Muscle layer of colon (tissue), 2 donors: Measurements from ENCODE around the gene LRSAM1.

Experiments
- H3K27ac ChIP-seq: one replicate; pipeline ENCODE4 v1.7.0; 2013; ENCODE audit warnings: low read depth, mild to moderate bottlenecking, low read length, moderate library complexity
- H3K27me3 ChIP-seq, 2 donors: one replicate each; pipeline ENCODE4 v1.7.0; 2013; ENCODE audit warnings: low read length in 2 of 2, mild to moderate bottlenecking in 2 of 2; ENCODE audit not compliant: insufficient read depth in 2 of 2, control insufficient read depth in 1 of 2
- H3K36me3 ChIP-seq: one replicate; pipeline ENCODE4 v1.7.0; 2013; ENCODE audit warnings: mild to moderate bottlenecking, low read length; ENCODE audit not compliant: insufficient read depth
- H3K4me1 ChIP-seq: one replicate; pipeline ENCODE4 v1.7.0; 2013; ENCODE audit warnings: mild to moderate bottlenecking, low read length; ENCODE audit not compliant: insufficient read depth
- H3K4me3 ChIP-seq, 2 donors: one replicate each; pipeline ENCODE4 v1.7.0; 2013; ENCODE audit warnings: low read length in 2 of 2, low read depth in 1 of 2, mild to moderate bottlenecking in 1 of 2, moderate library complexity in 1 of 2
- H3K9ac ChIP-seq: one replicate; pipeline ENCODE4 v1.7.0; 2013; ENCODE audit warnings: low read length
- H3K9me3 ChIP-seq: one replicate; pipeline ENCODE4 v1.7.0; 2013; ENCODE audit warnings: mild to moderate bottlenecking, low read length
- donor health status: abdominal sarcoma.
- donor health status: Adenocarcinoma of cecum.

Gene LRSAM1

DNA sequence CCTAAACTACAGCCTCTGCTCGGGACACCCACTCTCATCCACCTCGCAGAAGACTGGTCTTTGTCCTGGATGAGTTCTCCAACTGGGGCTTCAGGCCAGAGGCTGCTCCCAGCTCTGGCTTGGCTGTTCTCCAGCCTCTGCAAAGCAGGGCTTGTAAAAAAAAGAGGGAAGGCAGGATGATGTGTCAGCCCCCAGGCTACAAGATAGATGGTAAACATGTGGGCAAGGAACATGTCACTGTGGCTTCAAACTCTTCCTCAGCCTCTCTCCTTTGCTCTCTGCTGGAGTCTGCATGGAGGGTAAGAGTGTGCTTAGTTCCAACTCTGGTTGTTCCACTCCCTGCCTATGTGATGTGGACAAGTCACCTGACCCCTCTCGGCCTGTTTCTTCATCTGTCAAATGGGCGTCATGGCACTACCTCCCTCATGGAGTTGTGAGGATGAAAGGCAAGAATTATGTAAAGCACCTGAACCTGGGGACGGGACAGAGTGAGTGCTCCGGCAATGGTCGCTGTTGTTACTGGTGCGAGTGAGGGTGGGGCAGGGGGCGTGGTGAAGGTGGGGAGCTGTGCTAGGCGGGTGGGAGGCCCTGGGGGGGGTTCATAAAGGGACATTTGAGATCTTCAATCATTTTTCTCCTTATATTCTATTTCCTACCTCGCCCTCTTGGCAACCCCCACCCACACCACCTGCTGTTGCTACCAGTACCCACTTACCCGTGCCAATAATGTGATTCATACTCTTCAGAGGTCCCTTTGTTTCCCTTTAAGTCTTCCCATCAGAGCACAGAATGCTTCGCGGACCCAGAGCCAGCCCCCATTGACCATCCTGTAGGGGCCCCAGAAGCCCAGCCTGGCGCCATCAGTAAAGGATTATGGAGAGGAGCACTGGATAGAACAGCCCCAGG, 33.9 kb upstream of the LRSAM1 start:
- H3K4me1 ChIP-seq = peaks cover 37% of the 10 kb centered on the region
- no peaks in the 10 kb centered on the region for H3K27me3 ChIP-seq
- H3K9me3 ChIP-seq = no peaks in the 10 kb centered on the region
- no peak overlapping the region for H3K4me3 ChIP-seq
- H3K36me3 ChIP-seq = no peaks in the 10 kb centered on the region
- H3K9ac ChIP-seq = no peak overlapping the region
- H3K27ac ChIP-seq = peak overlapping the region; percentile 59

DNA sequence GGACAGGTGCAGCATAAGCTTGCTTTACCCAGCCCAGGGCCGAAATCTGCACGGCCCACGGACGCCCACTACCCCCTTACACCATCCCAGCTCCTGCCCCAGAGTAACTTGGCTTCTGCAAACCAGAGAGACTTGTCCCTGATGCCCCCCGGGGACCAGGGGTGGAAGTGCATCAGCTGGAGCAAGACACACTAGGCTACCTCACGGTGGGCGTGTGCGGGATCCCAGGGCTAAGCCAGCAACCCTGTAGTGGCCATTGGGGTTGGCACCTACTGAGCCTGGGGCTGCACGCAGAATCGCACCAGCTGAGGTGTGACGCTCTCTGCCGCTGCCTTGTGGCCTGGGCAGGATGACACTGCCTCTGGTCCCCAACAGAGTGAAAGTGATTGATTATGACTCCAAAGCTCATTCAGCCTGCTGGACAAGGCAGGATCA, 33.3 kb upstream of the LRSAM1 start:
- peaks cover 43% of the 10 kb centered on the region for H3K4me1 ChIP-seq
- no peak overlapping the region for H3K4me3 ChIP-seq
- H3K27me3 ChIP-seq = no peaks in the 10 kb centered on the region
- peak overlapping the region; percentile 59 for H3K27ac ChIP-seq
- no peaks in the 10 kb centered on the region for H3K36me3 ChIP-seq
- H3K9ac ChIP-seq = no peak overlapping the region
- no peaks in the 10 kb centered on the region for H3K9me3 ChIP-seq

DNA sequence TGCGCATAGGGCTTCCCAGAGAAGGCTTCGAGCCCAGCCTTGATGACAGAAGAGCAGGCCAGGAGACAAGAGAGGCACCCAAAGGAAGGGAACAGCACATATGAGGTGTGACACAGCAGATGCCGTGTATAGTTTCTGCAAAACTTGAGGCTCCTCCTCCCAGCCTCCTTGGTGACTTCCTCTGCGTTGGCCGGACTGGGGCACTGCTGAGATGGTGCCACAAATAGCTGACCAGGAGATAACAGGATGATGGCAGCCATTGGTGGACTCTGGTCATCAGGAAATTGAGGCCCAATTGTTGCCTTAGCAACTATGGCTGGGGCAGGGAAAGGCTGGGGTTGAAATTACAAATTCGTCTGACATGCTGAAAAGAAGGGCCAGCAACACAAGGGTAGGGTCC, 32.0 kb upstream of the LRSAM1 start:
- H3K27me3 ChIP-seq = no peaks in the 10 kb centered on the region
- peak overlapping the region; percentile 75 for H3K27ac ChIP-seq
- no peak overlapping the region for H3K4me3 ChIP-seq
- H3K4me1 ChIP-seq = peaks cover 46% of the 10 kb centered on the region
- no peak overlapping the region for H3K9ac ChIP-seq
- H3K36me3 ChIP-seq = no peaks in the 10 kb centered on the region
- no peaks in the 10 kb centered on the region for H3K9me3 ChIP-seq

DNA sequence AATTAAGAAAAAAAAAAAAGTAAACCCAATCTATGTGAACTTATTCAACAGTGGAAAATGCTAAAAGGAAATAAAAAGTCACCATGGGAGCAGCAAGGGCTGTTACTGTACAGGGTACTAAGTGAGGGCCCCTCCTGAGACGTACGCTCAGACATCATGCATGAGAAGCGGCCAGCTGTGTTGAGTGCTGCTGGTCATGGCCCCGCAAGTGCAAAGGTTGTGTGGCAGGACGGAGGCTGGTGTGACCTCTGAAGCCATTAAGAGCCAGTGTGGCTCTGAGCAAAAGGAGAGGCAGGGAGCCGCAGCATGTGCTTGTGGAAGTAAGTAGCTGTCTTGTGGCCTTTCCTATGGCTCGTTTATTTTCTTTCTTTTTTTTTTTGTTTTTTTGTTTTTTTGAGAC, 30.3 kb upstream of the LRSAM1 start:
- no peaks in the 10 kb centered on the region for H3K36me3 ChIP-seq
- no peak overlapping the region for H3K9ac ChIP-seq
- H3K4me3 ChIP-seq = no peak overlapping the region
- H3K27ac ChIP-seq = no peak overlapping the region
- H3K4me1 ChIP-seq = peaks cover 44% of the 10 kb centered on the region
- H3K27me3 ChIP-seq = no peaks in the 10 kb centered on the region
- no peaks in the 10 kb centered on the region for H3K9me3 ChIP-seq

DNA sequence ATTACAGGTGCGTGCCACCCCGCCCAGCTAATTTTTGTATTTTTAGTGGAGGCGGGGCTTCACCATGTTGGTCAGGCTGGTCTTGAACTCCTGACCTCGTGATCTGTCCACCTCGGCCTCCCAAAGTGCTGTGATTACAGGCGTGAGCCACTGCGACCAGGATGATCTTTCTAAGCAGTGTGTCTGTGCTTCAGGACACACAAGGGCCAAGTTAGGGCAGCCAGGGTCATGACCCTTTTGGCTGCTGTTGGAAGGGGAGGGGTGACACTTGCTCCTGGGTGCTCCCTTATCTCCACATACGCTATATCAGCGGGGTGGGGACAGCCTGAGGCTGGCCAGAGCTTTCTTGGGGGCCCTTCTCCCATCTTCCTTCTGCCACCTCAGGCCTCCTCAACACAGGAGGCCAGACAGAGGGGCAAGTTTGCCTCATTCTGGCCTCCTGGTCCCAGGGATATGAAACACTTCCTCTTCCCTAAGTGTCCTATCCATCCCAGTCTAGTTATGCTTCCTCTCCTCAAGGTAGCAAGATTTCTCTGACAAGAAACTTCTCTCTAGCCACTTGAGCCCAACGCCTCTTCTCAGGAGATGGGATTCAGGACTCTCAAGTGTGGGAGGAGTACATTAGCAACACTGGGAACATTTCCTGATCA, 29.1 kb upstream of the LRSAM1 start:
- no peaks in the 10 kb centered on the region for H3K36me3 ChIP-seq
- H3K27ac ChIP-seq = no peak overlapping the region
- peak overlapping the region in 1 of 2 donors; percentile 93 for H3K4me3 ChIP-seq
- no peaks in the 10 kb centered on the region for H3K9me3 ChIP-seq
- no peaks in the 10 kb centered on the region for H3K27me3 ChIP-seq
- H3K4me1 ChIP-seq = peaks cover 39% of the 10 kb centered on the region
- H3K9ac ChIP-seq = peak overlapping the region; percentile 69

DNA sequence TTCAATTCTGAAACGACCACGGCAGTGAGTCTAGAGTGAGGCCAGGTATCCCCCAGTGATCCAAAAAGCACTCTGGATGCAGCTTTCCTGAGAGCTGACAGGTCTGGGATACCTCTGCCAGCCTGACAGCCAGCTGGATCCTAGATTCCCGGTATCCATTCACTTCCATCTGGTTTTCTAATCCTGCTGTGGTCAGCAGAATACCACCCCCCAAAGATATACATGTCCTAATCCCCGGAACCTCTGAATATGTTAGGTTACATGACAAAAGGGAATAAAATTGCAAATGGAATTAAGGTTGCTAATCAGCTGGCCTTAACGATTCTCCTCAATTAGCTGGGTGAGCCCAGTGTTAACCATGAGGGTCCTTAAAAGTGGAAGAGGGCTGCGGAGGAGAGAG, 28.5 kb upstream of the LRSAM1 start:
- Histone ChIP-seq H3K27ac (no peak overlapping the region), H3K4me3 (peak overlapping the region in 1 of 2 donors; percentile 93), H3K36me3 (no peaks in the 10 kb centered on the region), H3K4me1 (peaks cover 36% of the 10 kb centered on the region), H3K9ac (peak overlapping the region; percentile 69), H3K9me3 (no peaks in the 10 kb centered on the region), H3K27me3 (no peaks in the 10 kb centered on the region)

DNA sequence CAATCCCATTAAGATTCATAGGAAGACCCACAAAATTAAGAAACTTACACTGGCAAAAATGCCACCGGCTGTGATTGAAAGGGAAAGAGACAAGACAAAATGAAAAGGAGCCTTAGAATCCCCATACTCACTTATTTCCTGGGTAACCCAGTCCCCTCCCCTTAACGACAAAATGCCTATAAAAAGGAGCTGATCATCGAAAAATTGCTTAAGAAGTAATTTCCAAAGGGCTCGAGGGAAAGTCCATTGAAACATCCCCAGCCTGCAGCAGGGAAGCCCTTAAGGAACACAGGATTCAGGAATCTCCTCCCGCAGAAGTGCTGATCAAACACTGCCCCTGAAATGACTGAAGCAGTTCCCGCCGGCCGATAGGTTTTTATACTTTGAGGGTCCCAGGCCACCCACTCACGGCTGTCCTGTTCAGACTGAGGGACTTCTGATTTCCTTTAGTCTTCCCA, 27.8 kb upstream of the LRSAM1 start:
- peaks cover 36% of the 10 kb centered on the region for H3K4me1 ChIP-seq

DNA sequence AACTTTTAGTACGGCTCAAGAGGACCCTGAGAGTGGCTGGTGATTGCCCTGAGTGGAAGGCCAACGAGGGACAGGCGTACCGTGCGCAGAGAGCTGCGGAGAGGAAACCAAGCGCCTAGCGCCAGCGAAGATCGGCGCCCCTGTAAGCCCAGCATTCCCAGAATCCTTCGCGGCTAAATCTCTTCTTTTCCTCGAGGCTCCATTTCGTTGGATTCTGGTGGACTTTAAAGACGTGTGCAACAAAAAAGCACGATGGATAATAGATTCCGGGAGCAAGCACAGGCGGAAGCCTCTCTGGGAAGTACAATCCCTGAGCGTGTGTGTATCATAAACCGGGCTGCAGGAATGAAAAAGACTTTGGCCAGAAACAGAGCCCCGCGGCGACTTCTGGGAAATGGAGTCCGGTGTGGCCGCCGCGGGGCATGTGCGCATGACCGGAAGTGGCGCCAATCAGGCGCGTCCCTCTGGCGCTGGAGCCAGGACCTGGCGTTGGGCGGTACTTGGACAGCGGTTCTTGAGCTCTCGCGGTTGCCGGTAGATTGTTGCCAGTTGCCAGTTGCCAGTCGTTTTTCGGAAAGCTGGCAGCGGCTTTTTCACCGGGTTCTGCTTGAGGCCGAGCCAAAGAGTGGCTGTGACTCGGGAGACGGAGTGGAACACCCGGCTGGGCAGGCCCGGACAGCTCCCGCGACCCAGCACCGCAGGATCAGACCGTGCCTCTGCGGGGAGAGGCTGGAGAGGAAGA, 27.2 kb upstream of the LRSAM1 start, which contains the start of gene ZNF79:
ZNF79 (plus strand) TSS at position 449 of the 742 bp plus-strand sequence. CDS start 406 bp downstream, outside the sequence.
- H3K9me3 ChIP-seq = no peaks in the 10 kb centered on the region
- H3K4me3 ChIP-seq = peak within 1 kb of the TSS; percentile 93
- peak within 1 kb of the TSS; percentile 69 for H3K9ac ChIP-seq
- H3K4me1 ChIP-seq = peaks cover 36% of the 10 kb centered on the region
- H3K27me3 ChIP-seq = no peaks in the 10 kb centered on the region
- peaks cover 9% of the 10 kb centered on the region for H3K36me3 ChIP-seq
- H3K27ac ChIP-seq = peak within 1 kb of the TSS; percentile 64

More for the DNA sequence above, 27.8 kb upstream of the LRSAM1 start:
- H3K4me3 ChIP-seq = peak overlapping the region; percentile 93
- H3K9me3 ChIP-seq = no peaks in the 10 kb centered on the region
- peak overlapping the region; percentile 69 for H3K9ac ChIP-seq
- H3K27ac ChIP-seq = peak overlapping the region; percentile 64
- H3K27me3 ChIP-seq = no peaks in the 10 kb centered on the region
- peaks cover 3% of the 10 kb centered on the region for H3K36me3 ChIP-seq

DNA sequence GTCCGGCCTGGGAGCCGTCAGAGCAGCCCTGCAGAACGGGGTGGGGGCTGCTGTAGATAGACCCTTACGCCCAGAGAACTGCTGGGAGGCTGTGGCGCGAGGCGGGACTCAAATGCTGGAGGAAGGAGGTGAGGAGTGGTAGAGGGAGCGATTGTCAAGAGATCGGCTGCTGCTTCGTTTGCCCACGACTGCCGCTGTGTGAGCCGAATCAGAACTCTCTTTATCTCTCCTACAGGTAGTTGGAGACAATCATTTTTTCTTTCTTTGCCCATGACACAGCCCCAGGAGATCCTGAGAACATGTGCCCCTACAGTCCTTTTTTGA, 26.7 kb upstream of the LRSAM1 start:
- Histone ChIP-seq H3K9me3 (no peaks in the 10 kb centered on the region), H3K9ac (peak overlapping the region; percentile 69), H3K4me1 (peaks cover 36% of the 10 kb centered on the region), H3K27me3 (no peaks in the 10 kb centered on the region), H3K36me3 (peaks cover 14% of the 10 kb centered on the region), H3K27ac (peak overlapping the region; percentile 64), H3K4me3 (peak overlapping the region; percentile 93)

DNA sequence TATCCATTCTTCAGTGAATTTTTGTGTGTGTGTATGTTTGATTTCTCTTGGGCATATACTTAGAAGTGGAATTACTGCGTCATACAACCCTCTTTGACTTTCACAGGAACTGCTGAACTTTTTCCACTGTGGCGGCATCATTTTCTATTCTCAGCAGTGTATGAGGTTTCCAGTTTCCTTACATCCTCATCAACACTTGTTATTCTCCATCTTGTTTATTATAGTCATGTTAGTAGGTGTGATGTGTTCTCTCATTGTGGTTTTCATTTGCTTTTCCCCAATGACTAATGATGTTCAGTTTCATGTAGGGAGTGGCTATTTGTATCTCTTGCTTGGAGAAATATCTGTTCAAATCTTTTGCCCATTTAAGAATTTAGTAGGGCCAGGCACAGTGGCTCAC, 24.6 kb upstream of the LRSAM1 start:
- H3K9ac ChIP-seq = no peak overlapping the region
- no peak overlapping the region for H3K27ac ChIP-seq
- H3K4me3 ChIP-seq = no peak overlapping the region
- peaks cover 35% of the 10 kb centered on the region for H3K4me1 ChIP-seq
- no peaks in the 10 kb centered on the region for H3K9me3 ChIP-seq
- no peaks in the 10 kb centered on the region for H3K27me3 ChIP-seq
- peaks cover 26% of the 10 kb centered on the region for H3K36me3 ChIP-seq

DNA sequence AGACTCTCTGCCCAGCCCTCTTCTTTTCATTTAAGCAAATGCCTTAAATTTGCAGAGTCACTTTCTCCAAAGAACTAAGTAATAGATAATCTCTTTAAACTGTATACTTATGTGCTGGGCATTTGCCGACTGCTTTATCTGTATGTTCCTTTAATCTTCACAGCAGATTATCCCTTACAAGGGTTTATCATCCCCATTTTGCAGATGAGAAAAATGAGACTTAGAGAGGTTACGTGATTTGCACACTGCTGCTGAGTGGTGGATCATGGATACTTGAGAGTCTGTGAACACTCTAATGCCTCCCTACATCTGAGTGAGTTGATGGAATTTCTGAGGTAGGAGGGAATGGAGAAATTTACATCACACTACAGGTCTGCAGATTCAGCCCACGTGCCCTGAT, 23.0 kb upstream of the LRSAM1 start:
- Histone ChIP-seq H3K4me3 (no peak overlapping the region), H3K27ac (no peak overlapping the region), H3K4me1 (peaks cover 19% of the 10 kb centered on the region), H3K36me3 (peaks cover 26% of the 10 kb centered on the region), H3K27me3 (no peaks in the 10 kb centered on the region), H3K9ac (no peak overlapping the region), H3K9me3 (no peaks in the 10 kb centered on the region)
